ENCODE data around the gene C1GALT1C1L.

GRCh38 chr2:43685357-43685756 lies 9.1 kb upstream of the C1GALT1C1L start:
- TF ChIP-seq CTCF (IDR thresholded peaks at IDR 0.05) (no peak), POLR2A (IDR thresholded peaks at IDR 0.05) (no peak)
